ENCODE data around the gene TBXA2R.

DNA sequence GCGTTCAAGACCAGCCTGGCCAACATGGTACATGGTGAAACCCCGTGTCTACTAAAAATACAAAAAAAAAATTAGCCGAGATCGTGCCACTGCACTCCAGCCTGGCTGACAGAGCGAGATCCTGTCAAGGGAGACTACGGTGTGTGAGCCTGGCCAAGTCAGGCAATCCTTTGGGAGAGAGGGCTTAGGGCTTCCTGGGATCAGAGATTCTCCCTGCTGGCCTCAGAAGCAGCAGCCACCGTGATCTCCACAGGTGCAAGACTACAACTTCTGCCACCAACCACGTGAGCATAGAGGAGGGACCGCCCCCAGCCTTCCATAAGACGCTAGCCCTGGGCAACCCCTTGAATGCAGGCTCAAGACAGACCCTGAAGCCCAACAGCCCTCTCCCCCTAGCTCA lies 56.9 kb downstream of the TBXA2R start:
- TF ChIP-seq, protein P1, sequence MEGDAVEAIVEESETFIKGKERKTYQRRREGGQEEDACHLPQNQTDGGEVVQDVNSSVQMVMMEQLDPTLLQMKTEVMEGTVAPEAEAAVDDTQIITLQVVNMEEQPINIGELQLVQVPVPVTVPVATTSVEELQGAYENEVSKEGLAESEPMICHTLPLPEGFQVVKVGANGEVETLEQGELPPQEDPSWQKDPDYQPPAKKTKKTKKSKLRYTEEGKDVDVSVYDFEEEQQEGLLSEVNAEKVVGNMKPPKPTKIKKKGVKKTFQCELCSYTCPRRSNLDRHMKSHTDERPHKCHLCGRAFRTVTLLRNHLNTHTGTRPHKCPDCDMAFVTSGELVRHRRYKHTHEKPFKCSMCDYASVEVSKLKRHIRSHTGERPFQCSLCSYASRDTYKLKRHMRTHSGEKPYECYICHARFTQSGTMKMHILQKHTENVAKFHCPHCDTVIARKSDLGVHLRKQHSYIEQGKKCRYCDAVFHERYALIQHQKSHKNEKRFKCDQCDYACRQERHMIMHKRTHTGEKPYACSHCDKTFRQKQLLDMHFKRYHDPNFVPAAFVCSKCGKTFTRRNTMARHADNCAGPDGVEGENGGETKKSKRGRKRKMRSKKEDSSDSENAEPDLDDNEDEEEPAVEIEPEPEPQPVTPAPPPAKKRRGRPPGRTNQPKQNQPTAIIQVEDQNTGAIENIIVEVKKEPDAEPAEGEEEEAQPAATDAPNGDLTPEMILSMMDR (IDR thresholded peaks at IDR 0.05; ENCODE audit: low read length), result no peak
- TF ChIP-seq EZH2 (IDR thresholded peaks at IDR 0.05; ENCODE audit: borderline replicate concordance, low read length), result no peak

Data from OCI-LY1 (cell line).